Caki2 (cell line): Measurements from ENCODE around the gene ACYP1. TPM values are rescaled to one million over a fixed set of nuclear protein-coding genes. Genes with fewer than 3 reads are reported as not detected.

ENCODE experiments used
- DNase-seq: peaks from one replicate; pipeline ENCODE4 v3.0.0-alpha.2; 2015; ENCODE audit warnings: low read depth
- in situ Hi-C: cut with HindIII; loops from 2 replicates; pipeline ENCODE4 v1.10.0; 2016; ENCODE audit warnings: low sequenced_read_pairs, low pct_unique_long_range_greater_than_20kb, mixed read lengths
- total RNA-seq: library from RNA; depleted of rRNA; stranded (reverse); fragments of >200 nt; shearing (Covaris generic); gene quantifications from 2 replicates; pipeline ENCODE4 v1.2.3, GENCODE V29; 2014; ENCODE audit warnings: low replicate concordance; rRNA removed

Gene ACYP1
- total RNA-seq = 10.0 and 39.5 TPM in 2 replicates

- in situ Hi-C loops = no loop called here
- DNase-seq = peak; percentile 82
Observed at GRCh38 chr14:75063491-75064204, at the start of gene ACYP1. Gene ACYP1, minus strand, starts transcription at chr14:75064024. Its CDS starts 471 bp downstream, at chr14:75063553.

- in situ Hi-C loops = no loop called here
- no peak for DNase-seq
Observed at GRCh38 chr14:75109877-75110276, 46.1 kb upstream of the ACYP1 start.

- in situ Hi-C loops = no loop called here
Observed at GRCh38 chr14:75107186-75107585, 43.4 kb upstream of the ACYP1 start.

GRCh38 chr14:75101491-75101890 is 37.7 kb upstream of the ACYP1 start:
- in situ Hi-C loops = no loop called here

More at GRCh38 chr14:75107186-75107585, 43.4 kb upstream of the ACYP1 start:
- DNase-seq = no peak

GRCh38 chr14:75098682-75099081 is 34.9 kb upstream of the ACYP1 start:
- in situ Hi-C loops = no loop called here
- no peak for DNase-seq

More at GRCh38 chr14:75101491-75101890, 37.7 kb upstream of the ACYP1 start:
- no peak for DNase-seq

GRCh38 chr14:75098212-75098611 is 34.4 kb upstream of the ACYP1 start:
- DNase-seq = no peak
- in situ Hi-C loops = no loop called here

- in situ Hi-C loops = no loop called here
Observed at GRCh38 chr14:75096959-75097358, 33.1 kb upstream of the ACYP1 start.

GRCh38 chr14:75095690-75096089 is 31.9 kb upstream of the ACYP1 start:
- no peak for DNase-seq
- in situ Hi-C loops = no loop called here

More at GRCh38 chr14:75096959-75097358, 33.1 kb upstream of the ACYP1 start:
- DNase-seq = no peak

- in situ Hi-C loops = no loop called here
Observed at GRCh38 chr14:75094896-75095295, 31.1 kb upstream of the ACYP1 start.

GRCh38 chr14:75092698-75093097 is 28.9 kb upstream of the ACYP1 start:
- no peak for DNase-seq
- in situ Hi-C loops = no loop called here

More at GRCh38 chr14:75094896-75095295, 31.1 kb upstream of the ACYP1 start:
- no peak for DNase-seq

- in situ Hi-C loops = no loop called here
- no peak for DNase-seq
Observed at GRCh38 chr14:75091251-75091650, 27.4 kb upstream of the ACYP1 start.

GRCh38 chr14:75090353-75090752 is 26.5 kb upstream of the ACYP1 start:
- in situ Hi-C loops = no loop called here

GRCh38 chr14:75088566-75089373 is 24.9 kb upstream of the ACYP1 start:
- in situ Hi-C loops = no loop called here
- peak; percentile 51 for DNase-seq

More at GRCh38 chr14:75090353-75090752, 26.5 kb upstream of the ACYP1 start:
- no peak for DNase-seq

GRCh38 chr14:75088153-75088552 is 24.3 kb upstream of the ACYP1 start:
- in situ Hi-C loops = no loop called here
- no peak for DNase-seq

GRCh38 chr14:75084513-75084912 is 20.7 kb upstream of the ACYP1 start:
- in situ Hi-C loops = no loop called here
- DNase-seq = no peak

- DNase-seq = no peak
- in situ Hi-C loops = no loop called here
Observed at GRCh38 chr14:75083271-75083670, 19.4 kb upstream of the ACYP1 start.

- in situ Hi-C loops = no loop called here
Observed at GRCh38 chr14:75081660-75082229, 17.9 kb upstream of the ACYP1 start.

GRCh38 chr14:75079521-75079920 is 15.7 kb upstream of the ACYP1 start:
- in situ Hi-C loops = no loop called here
- no peak for DNase-seq

More at GRCh38 chr14:75081660-75082229, 17.9 kb upstream of the ACYP1 start:
- DNase-seq = no peak

- in situ Hi-C loops = no loop called here
- no peak for DNase-seq
Observed at GRCh38 chr14:75077794-75078193, 14.0 kb upstream of the ACYP1 start.
